ENCODE measurements around the gene ADH1A. TPM values are rescaled to one million over a fixed set of nuclear protein-coding genes. Genes with fewer than 3 reads are reported as not detected.
"Not testable (repeated sequence)": the region's sequence is repeated elsewhere in the genome, so short reads cannot be mapped to it uniquely, and the experiment has no call there.

ADH1A gene
- polyA plus RNA-seq, 1 experiment: not detected

- H3K4me3 ChIP-seq (ENCODE audit: low read depth, low read length): no peak overlapping the region
These were observed 39.1 kb upstream of the ADH1A start for GRCh38 chr4:99329876-99330275.

GRCh38 chr4:99324979-99325378 is 34.2 kb upstream of the ADH1A start:
- H3K27me3 ChIP-seq (ENCODE audit: control insufficient read depth, insufficient read depth, low read length): no peaks in the 10 kb centered on the region
- no peak overlapping the region for H3K4me3 ChIP-seq (ENCODE audit: low read depth, low read length)
- H3K36me3 ChIP-seq (ENCODE audit: control insufficient read depth, insufficient read depth, low read length): no peaks in the 10 kb centered on the region
- peak; percentile 63 for DNase-seq (ENCODE audit: low read depth)
- no peak for TF ChIP-seq CTCF (IDR thresholded peaks at IDR 0.05; ENCODE audit: insufficient read depth, low read depth, low read length)
- ChIA-PET CTCF (no interaction called here), POLR2A (no interaction called here)

More at GRCh38 chr4:99329876-99330275, 39.1 kb upstream of the ADH1A start:
- DNase-seq (ENCODE audit: low read depth): no peak
- POLR2A ChIA-PET: no interaction called here
- CTCF ChIA-PET: interaction anchor here (0.9 kb wide), 1 partner anchor 76 kb away, joined by 3 read pairs; no protein-coding TSS in a partner anchor
- Histone ChIP-seq H3K27me3 (ENCODE audit: control insufficient read depth, insufficient read depth, low read length) (no peaks in the 10 kb centered on the region), H3K36me3 (ENCODE audit: control insufficient read depth, insufficient read depth, low read length) (no peaks in the 10 kb centered on the region)
- TF ChIP-seq CTCF (IDR thresholded peaks at IDR 0.05; ENCODE audit: insufficient read depth, low read depth, low read length): no peak

- CTCF ChIA-PET: interaction anchor here (0.9 to 1.3 kb wide), 4 partner anchors 21 to 81 kb away, joined by 3 read pairs; no protein-coding TSS in a partner anchor
- Histone ChIP-seq H3K36me3 (ENCODE audit: control insufficient read depth, insufficient read depth, low read length) (no peaks in the 10 kb centered on the region), H3K4me3 (ENCODE audit: low read depth, low read length) (no peak overlapping the region), H3K27me3 (ENCODE audit: control insufficient read depth, insufficient read depth, low read length) (no peaks in the 10 kb centered on the region)
- TF ChIP-seq CTCF (IDR thresholded peaks at IDR 0.05; ENCODE audit: insufficient read depth, low read depth, low read length): no peak
- POLR2A ChIA-PET: no interaction called here
- DNase-seq (ENCODE audit: low read depth): no peak
These were observed 33.6 kb upstream of the ADH1A start for GRCh38 chr4:99324361-99324760.

GRCh38 chr4:99323756-99324155 is 33.0 kb upstream of the ADH1A start:
- DNase-seq (ENCODE audit: low read depth): peak; percentile 20
- H3K27me3 ChIP-seq (ENCODE audit: control insufficient read depth, insufficient read depth, low read length): no peaks in the 10 kb centered on the region
- no peak for TF ChIP-seq CTCF (IDR thresholded peaks at IDR 0.05; ENCODE audit: insufficient read depth, low read depth, low read length)
- H3K4me3 ChIP-seq (ENCODE audit: low read depth, low read length): no peak overlapping the region
- CTCF ChIA-PET: interaction anchor here (0.9 to 1.3 kb wide), 4 partner anchors 21 to 82 kb away, joined by 3 read pairs; no protein-coding TSS in a partner anchor
- POLR2A ChIA-PET: no interaction called here
- no peaks in the 10 kb centered on the region for H3K36me3 ChIP-seq (ENCODE audit: control insufficient read depth, insufficient read depth, low read length)

- POLR2A ChIA-PET: no interaction called here
- CTCF ChIA-PET: interaction anchor here (0.6 kb wide), 1 partner anchor 117 kb away, joined by 3 read pairs; no protein-coding TSS in a partner anchor
- H3K27me3 ChIP-seq (ENCODE audit: control insufficient read depth, insufficient read depth, low read length): no peaks in the 10 kb centered on the region
- H3K36me3 ChIP-seq (ENCODE audit: control insufficient read depth, insufficient read depth, low read length): no peaks in the 10 kb centered on the region
- TF ChIP-seq CTCF (IDR thresholded peaks at IDR 0.05; ENCODE audit: insufficient read depth, low read depth, low read length): no peak
- no peak for DNase-seq (ENCODE audit: low read depth)
- no peak within 1 kb of the TSS for H3K4me3 ChIP-seq (ENCODE audit: low read depth, low read length)
These were observed 30.7 kb upstream of the ADH1A start, which contains the start of gene ADH1B for GRCh38 chr4:99321241-99322191. Gene ADH1B, minus strand, starts transcription at chr4:99321401. Its CDS starts 70 bp downstream, at chr4:99321331.

- H3K27me3 ChIP-seq (ENCODE audit: control insufficient read depth, insufficient read depth, low read length); DNase-seq (ENCODE audit: low read depth); H3K36me3 ChIP-seq (ENCODE audit: control insufficient read depth, insufficient read depth, low read length); CTCF ChIA-PET; H3K4me3 ChIP-seq (ENCODE audit: low read depth, low read length); POLR2A ChIA-PET: not testable (repeated sequence)
These were observed 27.0 kb upstream of the ADH1A start for GRCh38 chr4:99317811-99318210.

Measured in BJ (cell line).